Heart left ventricle (tissue), 13 donors: ENCODE data around the gene CDX1.

Source experiments
- CTCF ChIP-seq, 12 donors: fragments of 200-600 bp; sonication (generic) in 4 of 12; IDR thresholded peaks; one replicate each; pipeline versions ENCODE4 v1.5.0 to v1.8.0; 2018 to 2022; ENCODE audit warnings: antibody characterized with exemption in 12 of 12, mild to moderate bottlenecking in 5 of 12
- POLR2A ChIP-seq, 2 donors: fragments of 450-650 bp; IDR thresholded peaks; one replicate each; pipeline ENCODE4 v1.6.1; 2017; ENCODE audit warnings: antibody characterized with exemption in 2 of 2, mild to moderate bottlenecking in 2 of 2, moderate library complexity in 2 of 2
- donor health status: ischemic (EF 13 %, LVEDD 7.1; RV severe dilation, severe dysfunction).
- donor health status: DM: no; HTN: yes; CAD: no.
- donor health status: DM: no; HTN: no; CAD: no.
- donor health status: ischemic (EF 25% LVEDD 6.9; RV normal size, moderate dysfunction).
- donor health status: ischemic (EF 25% LVEDD 5.7; RV mildly dilated, moderate dysfunction).
- donor health status: ischemic (EF 35%, LVEDD 5.7; RV mildly dilated, moderate dysfunction).
- donor health status: nonischemic (EF 11% LVEDD 7.7; RV severe dilation, severe dysfunction).
- donor health status: DM: yes; HTN: yes; CAD: no.
- donor health status: PGD.
- donor health status: ischemic (EF 29% LVEDD 5.4; RV normal size, mild dysfunction).
- donor health status: nonischemic (EF 23%, LVEDD 6.1; RV moderate dilation, normal function).

GRCh38 chr5:150132740-150133139 lies 33.8 kb upstream of the CDX1 start:
- TF ChIP-seq POLR2A (IDR thresholded peaks at IDR 0.05) (no peak), CTCF (IDR thresholded peaks at IDR 0.05) (no peak)
